HFFc6 (cell line): Measurements from ENCODE around the gene SPEN. TPM values are rescaled to one million over a fixed set of nuclear protein-coding genes. Genes with fewer than 3 reads are reported as not detected.
A peak's percentile ranks its signal among the peaks of the same experiment; 100 is the strongest.

ENCODE experiments used
- DNase-seq: peaks from one replicate; pipeline ENCODE4 v3.0.0-alpha.2; 2018
- H3K27ac Mint-ChIP-seq: 2 replicates; pipeline ENCODE4 v1.8.0; 2020; ENCODE audit warnings: mild to moderate bottlenecking, mixed read lengths
- H3K27me3 Mint-ChIP-seq: 2 replicates; pipeline ENCODE4 v1.8.0; 2021; ENCODE audit warnings: mild to moderate bottlenecking, moderate library complexity, mixed read lengths; ENCODE audit not compliant: insufficient read depth
- H3K36me3 Mint-ChIP-seq: 2 replicates; pipeline ENCODE4 v1.8.0; 2021; ENCODE audit warnings: low read depth, mixed read lengths
- H3K4me1 Mint-ChIP-seq: 2 replicates; pipeline ENCODE4 v1.8.0; 2020; ENCODE audit warnings: low read depth, mixed read lengths
- H3K4me3 Mint-ChIP-seq: 2 replicates; pipeline ENCODE4 v1.8.0; 2020; ENCODE audit warnings: mild to moderate bottlenecking, moderate library complexity, mixed read lengths
- H3K9me3 Mint-ChIP-seq: 2 replicates; pipeline ENCODE4 v1.8.0; 2020; ENCODE audit warnings: mild to moderate bottlenecking, mixed read lengths
- CTCF ChIP-seq: fragments of 200-600 bp; sonication (generic); IDR thresholded peaks from 2 replicates; pipeline ENCODE4 v1.5.0; 2021; ENCODE audit warnings: antibody characterized with exemption, mild to moderate bottlenecking
- total RNA-seq, 6 experiments: library from RNA; stranded (reverse); fragmentation: NEBNext Ultra II Directional; extraction: Animal tissue kit (Norgen Biotek cat#: 25700); gene quantifications; 2 replicates in 1 of 6; 3 replicates in 5 of 6; pipeline ENCODE4 v1.2.3, GENCODE V29; 2021

Gene SPEN
- total RNA-seq, 6 experiments from 2014 or later, result 25.7 to 30.2 (median 27.6) TPM

GRCh38 chr1:15948595-15949452, 101.3 kb downstream of the SPEN start:
- Mint-ChIP-seq H3K36me3 (peaks cover 30% of the 10 kb centered on the region; the same call in 1 of the 2 replicates), H3K4me1 (peaks cover 61% of the 10 kb centered on the region), H3K9me3 (no peaks in the 10 kb centered on the region), H3K4me3 (peak overlapping the region; percentile 79), H3K27me3 (peaks cover 4% of the 10 kb centered on the region), H3K27ac (peak overlapping the region; percentile 100)
- DNase-seq, result peak; percentile 93
- TF ChIP-seq CTCF, result peak; percentile 50

- no peaks in the 10 kb centered on the region; the same call in none of the 2 replicates for H3K27me3 Mint-ChIP-seq
- peak overlapping the region; percentile 100 for H3K27ac Mint-ChIP-seq
- DNase-seq, result peak; percentile 99
- peak overlapping the region; percentile 79 for H3K4me3 Mint-ChIP-seq
- peaks cover 68% of the 10 kb centered on the region for H3K4me1 Mint-ChIP-seq
- no peak for TF ChIP-seq CTCF
- no peaks in the 10 kb centered on the region for H3K9me3 Mint-ChIP-seq
- peaks cover 30% of the 10 kb centered on the region; the same call in 1 of the 2 replicates for H3K36me3 Mint-ChIP-seq
These were observed 102.1 kb downstream of the SPEN start for GRCh38 chr1:15949453-15950245.

GRCh38 chr1:15950302-15950701, 102.8 kb downstream of the SPEN start:
- peaks cover 73% of the 10 kb centered on the region for H3K4me1 Mint-ChIP-seq

GRCh38 chr1:15950763-15951295, 103.3 kb downstream of the SPEN start:
- TF ChIP-seq CTCF, result no peak
- Mint-ChIP-seq H3K36me3 (peaks cover 30% of the 10 kb centered on the region; the same call in 1 of the 2 replicates), H3K4me3 (peak overlapping the region; percentile 79)

More at GRCh38 chr1:15950302-15950701, 102.8 kb downstream of the SPEN start:
- no peak for DNase-seq
- Mint-ChIP-seq H3K36me3 (peaks cover 30% of the 10 kb centered on the region; the same call in 1 of the 2 replicates), H3K9me3 (no peaks in the 10 kb centered on the region), H3K27ac (peak overlapping the region; percentile 100), H3K27me3 (no peaks in the 10 kb centered on the region; the same call in none of the 2 replicates), H3K4me3 (peak overlapping the region; percentile 79)
- TF ChIP-seq CTCF, result no peak

GRCh38 chr1:15951341-15952153, 104.0 kb downstream of the SPEN start:
- Mint-ChIP-seq H3K9me3 (no peaks in the 10 kb centered on the region), H3K4me3 (peak overlapping the region; percentile 79), H3K27me3 (no peaks in the 10 kb centered on the region; the same call in 1 of the 2 replicates), H3K36me3 (peaks cover 28% of the 10 kb centered on the region; the same call in 1 of the 2 replicates), H3K27ac (peak overlapping the region; percentile 100), H3K4me1 (peaks cover 85% of the 10 kb centered on the region)
- no peak for DNase-seq
- peak; percentile 44; the same call in 1 of the 2 replicates for TF ChIP-seq CTCF

More at GRCh38 chr1:15950763-15951295, 103.3 kb downstream of the SPEN start:
- H3K27me3 Mint-ChIP-seq, result no peaks in the 10 kb centered on the region; the same call in none of the 2 replicates
- H3K4me1 Mint-ChIP-seq, result peaks cover 78% of the 10 kb centered on the region
- H3K27ac Mint-ChIP-seq, result peak overlapping the region; percentile 100
- DNase-seq, result peak; percentile 62
- H3K9me3 Mint-ChIP-seq, result no peaks in the 10 kb centered on the region
